Adipocyte (in vitro differentiated cells): ENCODE results near the gene CFAP90.

Experiments used
- DNase-seq: peaks from one replicate; pipeline ENCODE4 v3.0.0-alpha.2; 2015; ENCODE audit warnings: low read depth
- H3K27me3 ChIP-seq: replicated peaks from 2 replicates; pipeline ENCODE4 v1.7.0; 2013; ENCODE audit warnings: mild to moderate bottlenecking, low read length, moderate library complexity; ENCODE audit not compliant: control insufficient read depth, insufficient read depth
- H3K36me3 ChIP-seq: 2 replicates; pipeline ENCODE4 v1.7.0; 2013; ENCODE audit warnings: low read length, mild to moderate bottlenecking, moderate library complexity; ENCODE audit not compliant: control insufficient read depth, insufficient read depth, severe bottlenecking
- H3K4me1 ChIP-seq: 2 replicates; pipeline ENCODE4 v1.7.0; 2013; ENCODE audit warnings: mild to moderate bottlenecking, low read length, moderate library complexity; ENCODE audit not compliant: control insufficient read depth, insufficient read depth
- H3K4me3 ChIP-seq: 2 replicates; pipeline ENCODE4 v1.7.0; 2013; ENCODE audit warnings: mild to moderate bottlenecking, low read length, moderate library complexity
- H3K9ac ChIP-seq: 2 replicates; pipeline ENCODE4 v1.7.0; 2013; ENCODE audit warnings: mild to moderate bottlenecking, low read length, moderate library complexity
- H3K9me3 ChIP-seq: 2 replicates; pipeline ENCODE4 v1.7.0; 2013; ENCODE audit warnings: mild to moderate bottlenecking, low read length, moderate library complexity; ENCODE audit not compliant: control insufficient read depth

CFAP90 gene

GRCh38 chr5:7816535-7816901, 34.4 kb downstream of the CFAP90 start:
- Histone ChIP-seq H3K4me1 (no peaks in the 10 kb centered on the region), H3K36me3 (no peaks in the 10 kb centered on the region), H3K27me3 (peaks cover 23% of the 10 kb centered on the region), H3K9ac (no peak overlapping the region), H3K4me3 (no peak overlapping the region), H3K9me3 (no peaks in the 10 kb centered on the region)
- DNase-seq, result no peak

GRCh38 chr5:7815892-7816534, 34.9 kb downstream of the CFAP90 start:
- Histone ChIP-seq H3K27me3 (peaks cover 21% of the 10 kb centered on the region), H3K4me3 (no peak overlapping the region), H3K36me3 (no peaks in the 10 kb centered on the region), H3K4me1 (no peaks in the 10 kb centered on the region), H3K9ac (peak overlapping the region; percentile 1), H3K9me3 (no peaks in the 10 kb centered on the region)
- peak; percentile 58 for DNase-seq

DNA sequence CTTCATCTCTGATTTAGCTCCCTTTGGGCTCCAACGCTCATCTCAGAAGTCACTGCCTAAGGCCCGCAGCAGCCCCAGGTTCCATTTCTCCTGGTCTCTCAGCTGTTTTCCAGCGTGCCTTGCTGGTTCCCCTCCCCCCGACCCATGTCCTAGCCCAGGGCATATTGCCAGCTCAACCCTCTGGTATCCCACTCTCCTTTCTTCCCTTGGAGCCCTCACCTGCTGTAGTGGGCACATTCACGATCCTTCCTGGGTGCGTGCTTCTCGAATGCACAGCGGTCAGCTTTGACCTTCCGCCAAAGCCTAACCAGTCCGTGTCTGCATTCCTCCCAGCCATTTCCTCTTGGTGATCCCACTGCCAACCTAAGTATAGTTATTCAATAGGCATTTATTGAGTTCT, 36.1 kb downstream of the CFAP90 start:
- Histone ChIP-seq H3K27me3 (peaks cover 28% of the 10 kb centered on the region), H3K9ac (no peak overlapping the region), H3K4me3 (no peak overlapping the region), H3K9me3 (no peaks in the 10 kb centered on the region), H3K4me1 (no peaks in the 10 kb centered on the region), H3K36me3 (no peaks in the 10 kb centered on the region)
- DNase-seq, result no peak

DNA sequence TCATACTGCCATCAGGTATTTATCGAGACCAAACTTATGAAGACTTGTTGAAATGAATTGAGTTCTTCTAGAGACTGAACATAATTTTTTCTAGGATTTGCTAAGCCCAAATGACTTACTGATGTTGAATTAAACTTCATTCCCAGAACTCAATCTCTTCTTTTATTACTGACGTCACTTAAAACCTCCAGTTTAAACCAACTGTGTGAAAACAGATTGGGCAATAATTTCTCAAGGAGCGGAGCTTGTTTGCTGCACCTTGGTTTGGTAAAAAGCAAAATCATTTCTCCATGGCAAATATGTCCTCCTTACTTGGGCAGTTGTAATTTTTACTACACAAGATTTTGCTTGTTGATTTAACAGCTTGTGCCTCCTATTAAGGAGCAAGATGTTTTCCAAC, 37.4 kb downstream of the CFAP90 start:
- H3K9ac ChIP-seq, result no peak overlapping the region
- H3K4me1 ChIP-seq, result no peaks in the 10 kb centered on the region
- H3K27me3 ChIP-seq, result peaks cover 19% of the 10 kb centered on the region
- DNase-seq, result no peak
- no peaks in the 10 kb centered on the region for H3K36me3 ChIP-seq
- H3K4me3 ChIP-seq, result no peak overlapping the region
- H3K9me3 ChIP-seq, result no peaks in the 10 kb centered on the region

DNA sequence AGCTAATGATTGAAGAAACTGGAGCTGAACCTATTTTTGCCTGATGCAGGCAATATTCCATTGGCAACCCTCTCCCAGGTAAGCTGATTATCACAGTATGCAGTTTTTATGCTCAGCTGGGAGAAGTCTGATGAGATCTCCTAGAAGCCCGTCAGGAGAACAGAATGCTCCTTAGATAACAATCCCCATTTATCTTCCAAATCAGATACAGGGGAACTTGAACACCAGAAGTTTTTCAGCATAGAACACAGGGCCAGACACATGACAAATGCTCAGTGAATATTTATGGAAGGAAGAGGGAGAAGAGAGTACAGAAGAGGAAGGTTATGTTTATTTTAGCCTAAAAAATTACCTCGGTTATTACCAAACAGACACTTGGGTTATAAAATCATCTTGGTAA, 37.9 kb downstream of the CFAP90 start:
- no peaks in the 10 kb centered on the region for H3K9me3 ChIP-seq
- no peaks in the 10 kb centered on the region for H3K36me3 ChIP-seq
- DNase-seq, result no peak
- H3K9ac ChIP-seq, result no peak overlapping the region
- H3K4me3 ChIP-seq, result no peak overlapping the region
- no peaks in the 10 kb centered on the region for H3K4me1 ChIP-seq
- peaks cover 25% of the 10 kb centered on the region for H3K27me3 ChIP-seq

GRCh38 chr5:7811715-7812114, 39.2 kb downstream of the CFAP90 start:
- Histone ChIP-seq H3K36me3 (no peaks in the 10 kb centered on the region), H3K9me3 (no peaks in the 10 kb centered on the region), H3K9ac (no peak overlapping the region), H3K27me3 (peaks cover 27% of the 10 kb centered on the region), H3K4me3 (no peak overlapping the region), H3K4me1 (no peaks in the 10 kb centered on the region)
- DNase-seq, result no peak

DNA sequence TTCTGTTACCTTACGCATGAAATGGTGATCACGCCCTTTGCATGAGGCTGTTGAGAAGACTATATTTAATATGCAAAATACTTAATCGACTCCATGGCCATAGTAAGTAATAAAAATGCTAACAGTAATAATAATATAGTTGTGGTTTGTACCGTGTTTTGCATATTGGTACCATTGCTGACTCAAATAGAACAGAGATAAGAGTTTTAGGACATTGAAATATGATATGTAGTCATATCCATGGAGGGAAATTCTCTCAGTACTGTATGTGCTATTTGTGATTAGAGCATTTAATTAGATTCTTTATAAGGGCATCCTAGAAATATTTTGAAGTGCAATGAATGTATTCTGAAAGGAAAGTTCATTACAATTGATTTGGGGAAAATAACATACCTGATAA, 41.9 kb downstream of the CFAP90 start:
- H3K27me3 ChIP-seq, result peaks cover 23% of the 10 kb centered on the region
- DNase-seq, result no peak
- no peaks in the 10 kb centered on the region for H3K9me3 ChIP-seq
- H3K4me3 ChIP-seq, result no peak overlapping the region
- H3K36me3 ChIP-seq, result no peaks in the 10 kb centered on the region
- H3K4me1 ChIP-seq, result no peaks in the 10 kb centered on the region
- no peak overlapping the region for H3K9ac ChIP-seq

DNA sequence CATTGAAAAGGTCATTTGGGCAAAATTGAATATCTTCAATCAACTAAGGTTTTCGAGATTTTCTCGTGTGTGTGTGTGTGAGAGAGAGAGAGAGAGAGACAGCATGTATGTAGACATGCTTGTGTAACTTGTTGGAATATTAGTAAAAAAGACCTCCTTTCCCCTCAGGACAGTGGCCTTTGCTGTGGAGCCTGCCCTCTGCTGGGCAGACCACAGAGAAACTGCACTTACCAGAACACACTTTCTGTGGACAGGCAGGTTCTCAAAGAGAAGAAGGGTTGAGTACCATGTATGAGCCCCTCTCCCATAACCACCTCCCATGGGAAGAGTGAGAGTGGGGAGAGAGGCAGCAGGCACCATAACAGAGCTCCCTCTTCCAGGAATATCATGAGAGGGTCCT, 45.6 kb downstream of the CFAP90 start:
- no peaks in the 10 kb centered on the region for H3K9me3 ChIP-seq

DNA sequence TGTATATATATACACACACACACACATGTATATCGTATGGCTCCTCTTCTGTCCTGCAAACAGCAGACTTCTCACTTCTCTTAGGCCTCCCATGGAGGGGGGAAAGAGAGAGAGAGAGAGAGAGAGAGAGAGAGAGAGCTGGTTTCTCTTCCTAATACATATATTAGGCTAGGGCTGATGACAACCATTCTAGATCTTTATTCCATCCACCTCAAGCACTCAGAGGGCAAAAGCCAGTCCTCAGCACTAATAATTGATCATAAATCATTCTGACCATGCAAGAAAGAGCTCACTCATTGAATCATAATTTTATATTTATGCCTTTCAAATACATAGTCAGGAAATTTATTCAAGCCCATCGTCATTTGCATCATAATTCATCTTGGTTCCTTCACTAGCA, 47.0 kb downstream of the CFAP90 start:
- Histone ChIP-seq H3K27me3 (peaks cover 17% of the 10 kb centered on the region), H3K9me3 (no peaks in the 10 kb centered on the region), H3K9ac (no peak overlapping the region), H3K4me1 (peaks cover 21% of the 10 kb centered on the region), H3K4me3 (no peak overlapping the region), H3K36me3 (no peaks in the 10 kb centered on the region)
- DNase-seq, result no peak

More for the DNA sequence above, 45.6 kb downstream of the CFAP90 start:
- peaks cover 12% of the 10 kb centered on the region for H3K27me3 ChIP-seq
- H3K36me3 ChIP-seq, result no peaks in the 10 kb centered on the region
- no peak overlapping the region for H3K4me3 ChIP-seq
- H3K9ac ChIP-seq, result no peak overlapping the region
- no peak for DNase-seq
- peaks cover 21% of the 10 kb centered on the region for H3K4me1 ChIP-seq

GRCh38 chr5:7802855-7803254, 48.1 kb downstream of the CFAP90 start:
- peak overlapping the region; percentile 54 for H3K4me3 ChIP-seq
- peak; percentile 7 for DNase-seq
- no peaks in the 10 kb centered on the region for H3K36me3 ChIP-seq
- peaks cover 14% of the 10 kb centered on the region for H3K27me3 ChIP-seq
- H3K9ac ChIP-seq, result peak overlapping the region; percentile 42
- H3K9me3 ChIP-seq, result no peaks in the 10 kb centered on the region
- H3K4me1 ChIP-seq, result peaks cover 21% of the 10 kb centered on the region

DNA sequence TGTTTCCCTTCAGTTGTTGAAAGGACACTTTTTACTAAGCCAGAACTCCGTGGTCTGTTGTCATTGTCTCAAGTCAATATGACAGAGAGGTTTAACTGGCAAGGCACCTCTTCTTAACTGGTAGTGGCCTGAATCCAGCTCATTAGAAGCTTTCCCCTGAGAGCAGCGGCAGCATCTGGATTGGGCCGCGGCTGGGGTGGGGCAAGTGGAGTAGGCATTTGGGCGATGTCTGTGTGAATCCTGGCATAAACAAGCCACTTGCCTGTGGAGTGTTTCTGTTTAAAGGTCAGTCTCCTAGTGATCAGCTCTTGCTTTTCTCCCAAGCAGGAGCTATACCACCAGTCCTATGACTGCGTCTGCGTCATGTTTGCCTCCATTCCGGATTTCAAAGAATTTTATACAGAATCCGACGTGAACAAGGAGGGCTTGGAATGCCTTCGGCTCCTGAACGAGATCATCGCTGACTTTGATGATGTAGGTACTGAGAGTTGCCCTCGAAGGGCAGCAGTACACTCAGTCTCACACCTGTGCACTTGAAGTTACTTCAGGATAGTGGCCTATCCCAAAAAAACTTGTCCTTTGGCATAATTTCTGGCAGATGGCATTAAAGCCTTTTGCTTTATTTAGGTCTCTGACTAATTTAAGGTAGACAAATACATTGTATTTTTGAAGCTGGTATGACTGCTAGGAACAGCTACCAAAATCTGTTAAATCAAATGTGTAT, 48.9 kb downstream of the CFAP90 start:
- H3K27me3 ChIP-seq, result peaks cover 19% of the 10 kb centered on the region
- H3K9ac ChIP-seq, result peak overlapping the region; percentile 42
- peaks cover 21% of the 10 kb centered on the region for H3K4me1 ChIP-seq
- no peaks in the 10 kb centered on the region for H3K9me3 ChIP-seq
- no peaks in the 10 kb centered on the region for H3K36me3 ChIP-seq
- H3K4me3 ChIP-seq, result peak overlapping the region; percentile 54
- no peak for DNase-seq
